ENCODE measurements around the gene UVRAG.
A peak's percentile ranks its signal among the peaks of the same experiment; 100 is the strongest.
"Not testable (repeated sequence)": the region's sequence is repeated elsewhere in the genome, so short reads cannot be mapped to it uniquely, and the experiment has no call there.

UVRAG gene

DNA sequence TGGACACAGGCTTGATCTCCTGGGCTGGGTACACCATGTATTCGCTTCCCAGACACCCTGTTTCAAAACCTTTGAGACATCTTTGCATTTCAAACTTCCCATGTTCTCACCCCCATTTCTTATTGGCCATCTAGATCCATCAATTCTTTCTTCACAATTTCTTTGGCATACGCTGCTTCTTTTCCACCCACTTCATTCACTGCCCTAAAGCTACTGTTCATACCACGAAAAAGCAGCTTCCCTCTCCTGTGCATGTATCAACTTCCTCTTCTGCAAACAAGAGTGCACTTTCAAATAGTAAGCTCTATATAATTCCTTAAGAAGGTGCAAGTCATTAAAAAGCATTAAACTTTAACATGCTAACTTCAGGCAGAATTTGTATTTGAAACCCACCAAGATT is 21.4 kb downstream of the UVRAG start:
- no peak for DNase-seq (ENCODE audit: low read depth in 2 of 2, low spot score in 1 of 2)

DNA sequence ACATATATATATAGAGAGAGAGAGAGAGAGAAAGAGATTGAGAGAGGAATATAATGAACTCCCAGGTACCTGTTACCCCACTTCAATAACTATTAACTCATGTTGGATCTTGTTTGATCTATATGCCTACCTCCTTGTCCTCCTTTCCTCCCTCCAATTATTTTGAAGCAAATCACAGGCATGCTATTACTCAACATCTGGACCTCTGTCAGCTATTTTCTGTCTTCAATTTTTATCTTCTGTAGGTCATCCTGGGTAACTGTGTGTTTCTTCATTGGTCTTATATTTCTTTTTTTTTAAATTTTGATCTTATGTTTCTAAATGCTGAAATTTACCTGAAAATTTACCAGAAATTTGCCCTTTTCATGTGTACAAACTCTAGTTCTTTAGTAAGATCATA is 24.8 kb downstream of the UVRAG start:
- DNase-seq (ENCODE audit: low read depth in 2 of 2, low spot score in 1 of 2): no peak

DNA sequence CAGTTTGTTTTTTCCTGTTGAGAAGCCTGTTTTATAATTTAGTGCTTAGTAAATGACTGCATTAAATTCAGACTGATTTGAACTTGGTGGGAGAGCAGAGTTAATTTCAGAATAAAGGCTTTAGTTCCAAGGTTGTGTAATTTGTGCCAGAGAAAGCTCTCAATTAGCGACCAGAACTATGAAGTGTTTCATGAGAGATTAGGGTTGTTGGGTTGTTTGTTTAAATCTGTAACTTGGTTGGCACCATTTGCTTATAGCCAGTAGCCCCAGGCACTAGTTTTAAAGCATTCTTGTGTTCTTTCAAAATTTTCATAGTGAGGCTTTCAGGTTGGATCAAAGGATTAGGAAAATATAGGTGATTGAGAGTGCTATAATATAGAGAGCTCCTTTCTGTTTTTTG is 25.5 kb downstream of the UVRAG start:
- no peak for DNase-seq (ENCODE audit: low read depth in 2 of 2, low spot score in 1 of 2)

DNA sequence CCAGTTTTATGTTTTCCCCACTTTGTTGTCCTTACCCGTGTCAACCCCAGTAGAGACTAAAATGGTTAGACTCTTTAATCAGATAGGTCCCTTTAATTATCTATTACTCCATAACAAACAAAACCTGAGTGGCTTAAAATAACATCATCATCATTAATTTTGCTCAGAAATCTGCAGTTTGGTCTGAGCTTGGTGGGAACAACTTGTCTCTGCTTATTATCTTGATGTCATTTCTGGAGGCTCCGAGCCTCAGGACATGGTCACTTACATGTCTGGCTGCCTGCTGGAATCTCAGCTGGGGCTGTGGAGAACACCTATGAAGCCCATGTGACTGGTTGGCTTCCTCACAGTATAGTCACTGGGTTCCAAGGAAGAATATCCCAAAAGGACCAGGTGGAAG is 26.7 kb downstream of the UVRAG start:
- DNase-seq (ENCODE audit: low read depth in 2 of 2, low spot score in 1 of 2): no peak

DNA sequence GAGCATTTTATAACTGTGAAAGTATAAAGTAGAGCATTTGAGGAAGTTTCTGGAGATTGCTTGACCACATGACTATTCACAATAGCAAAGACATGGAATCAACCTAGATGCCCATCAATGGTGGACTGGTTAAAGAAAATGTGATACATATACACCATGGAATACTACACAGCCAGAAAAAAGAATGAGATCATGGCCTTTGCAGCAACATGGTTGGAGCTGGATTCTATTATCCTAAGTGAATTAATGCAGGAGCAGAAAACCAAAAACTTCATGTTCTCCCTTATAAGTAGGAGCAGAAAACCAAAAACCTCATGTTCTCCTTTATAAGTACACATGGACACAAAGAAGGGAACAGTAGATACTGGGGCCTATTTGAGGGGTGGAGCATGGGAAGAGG is 30.3 kb downstream of the UVRAG start:
- DNase-seq (ENCODE audit: low read depth in 2 of 2, low spot score in 1 of 2): no peak

DNA sequence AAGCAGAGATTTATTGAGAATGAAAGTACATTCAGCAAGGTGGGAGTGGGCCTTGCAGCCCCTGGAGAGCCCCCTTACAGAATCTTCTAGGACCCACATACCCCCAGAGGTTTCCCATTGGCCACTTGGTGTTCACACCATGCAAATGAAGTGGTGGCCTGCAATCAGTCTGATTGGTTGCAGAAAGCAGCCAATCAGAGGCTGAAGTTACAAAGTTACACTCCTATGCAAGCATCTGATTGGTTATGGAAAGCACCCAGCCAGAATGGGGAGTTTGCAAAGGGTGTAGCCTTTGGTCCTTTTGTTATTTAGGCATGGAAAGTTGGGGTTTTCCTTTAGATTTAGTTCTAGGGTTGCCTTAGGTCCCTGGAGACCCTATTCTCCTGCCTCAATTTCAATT is 34.9 kb downstream of the UVRAG start:
- no peak for DNase-seq (ENCODE audit: low read depth in 2 of 2, low spot score in 1 of 2)

DNA sequence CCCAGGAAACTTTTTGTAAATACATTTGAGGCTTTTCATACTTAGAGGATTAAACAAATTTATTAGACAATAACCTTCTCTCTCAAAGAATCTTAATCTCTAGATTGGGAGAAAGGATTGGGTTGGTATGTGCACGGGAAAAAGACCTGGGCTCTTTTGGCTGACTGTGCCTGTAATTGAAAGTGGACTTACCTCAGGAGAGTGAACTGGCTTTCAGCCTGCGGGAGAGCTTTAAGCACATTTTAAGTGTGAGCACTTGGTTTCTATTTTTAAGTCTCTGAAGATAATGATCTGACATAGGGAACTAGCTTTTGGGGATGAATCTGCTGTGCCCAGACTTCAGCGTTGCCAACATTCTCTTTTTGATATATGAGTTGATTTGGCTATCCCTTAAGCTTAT is 35.8 kb downstream of the UVRAG start:
- no peak for DNase-seq (ENCODE audit: low read depth in 2 of 2, low spot score in 1 of 2)

DNA sequence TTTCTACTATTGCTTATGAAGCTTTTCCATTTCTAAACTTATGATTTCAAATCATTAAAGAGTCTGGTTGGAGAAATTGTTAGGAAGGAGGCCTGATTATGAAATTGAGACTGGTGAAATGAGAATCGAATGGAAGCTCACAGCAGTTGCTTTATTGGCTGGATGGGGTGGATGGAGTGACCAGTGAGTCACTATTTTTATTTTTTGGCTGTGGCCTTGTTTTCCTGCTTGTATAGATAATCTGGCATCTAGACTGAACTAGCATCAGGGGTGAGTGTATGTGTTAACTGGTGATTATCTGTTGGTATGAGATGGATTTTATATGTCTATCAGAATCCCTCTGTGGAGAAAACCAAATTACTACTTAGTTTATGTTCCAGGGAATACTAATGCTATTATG is 36.2 kb downstream of the UVRAG start:
- DNase-seq (ENCODE audit: low read depth in 2 of 2, low spot score in 1 of 2): no peak

DNA sequence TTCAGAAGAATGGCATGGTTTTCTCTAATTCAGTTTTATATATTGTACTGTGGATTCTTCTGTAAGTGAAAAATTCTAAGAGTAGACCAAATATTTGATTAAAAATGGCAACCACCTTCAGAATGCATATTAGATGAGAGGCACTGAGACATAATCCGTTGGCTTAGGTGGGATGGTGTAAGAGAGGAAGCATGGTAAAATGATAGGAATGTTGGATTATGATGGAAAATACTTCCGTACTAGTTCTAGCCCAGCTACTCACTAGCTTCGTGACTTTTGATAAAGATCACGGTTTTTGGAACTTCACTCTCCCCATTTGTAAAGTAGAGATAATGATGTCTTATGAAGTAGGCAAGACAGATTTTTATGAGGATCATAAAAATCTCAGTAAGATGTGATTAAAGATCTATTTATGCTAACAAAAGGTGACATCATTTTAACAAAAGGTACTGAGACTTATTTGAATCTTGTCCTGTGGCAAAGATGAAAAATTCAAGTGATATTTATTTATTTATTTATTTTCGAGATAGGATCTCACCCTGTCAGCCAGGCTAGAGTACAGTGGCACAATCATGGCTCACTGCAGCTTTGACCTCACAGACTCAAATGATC is 37.5 kb downstream of the UVRAG start:
- DNase-seq (ENCODE audit: low read depth in 2 of 2, low spot score in 1 of 2): no peak

DNA sequence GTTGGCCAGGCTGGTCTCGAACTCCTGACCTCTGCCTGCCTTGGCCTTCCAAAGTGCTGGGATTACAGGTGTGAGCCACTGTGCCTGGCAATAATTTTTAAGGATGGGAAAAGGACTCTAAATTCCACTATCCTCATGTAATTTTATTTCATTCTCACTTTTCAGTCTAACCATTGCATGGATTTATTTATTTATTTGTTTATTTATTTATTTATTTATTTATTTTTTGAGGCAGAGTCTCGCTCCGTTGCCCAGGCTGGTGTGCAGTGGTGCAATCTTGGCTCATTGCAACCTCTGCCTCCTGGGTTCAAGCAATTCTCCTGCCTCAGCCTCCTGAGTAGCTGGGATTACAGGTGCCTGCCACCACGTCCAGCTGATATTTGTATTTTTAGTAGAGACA is 38.6 kb downstream of the UVRAG start:
- DNase-seq (ENCODE audit: low read depth in 2 of 2, low spot score in 1 of 2): not testable (repeated sequence)

DNA sequence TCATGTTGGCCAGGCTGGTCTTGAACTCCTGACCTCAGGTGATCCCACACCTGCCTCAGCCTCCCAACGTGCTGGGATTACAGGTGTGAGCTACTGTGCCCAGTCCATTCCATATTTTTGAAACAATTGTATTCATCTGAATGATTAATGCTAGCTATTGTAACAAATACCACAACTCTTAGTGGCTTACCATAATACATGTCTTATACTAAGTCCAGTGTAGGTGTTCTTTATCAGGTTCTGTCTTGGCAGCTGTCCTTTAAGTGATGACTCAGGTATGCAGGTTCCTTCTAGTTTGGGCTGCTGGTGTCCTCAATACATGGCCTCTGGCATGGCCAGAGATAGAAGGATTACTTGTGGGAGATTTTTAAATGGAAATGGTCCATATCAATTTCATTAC is 39.0 kb downstream of the UVRAG start:
- no peak for DNase-seq (ENCODE audit: low read depth in 2 of 2, low spot score in 1 of 2)

DNA sequence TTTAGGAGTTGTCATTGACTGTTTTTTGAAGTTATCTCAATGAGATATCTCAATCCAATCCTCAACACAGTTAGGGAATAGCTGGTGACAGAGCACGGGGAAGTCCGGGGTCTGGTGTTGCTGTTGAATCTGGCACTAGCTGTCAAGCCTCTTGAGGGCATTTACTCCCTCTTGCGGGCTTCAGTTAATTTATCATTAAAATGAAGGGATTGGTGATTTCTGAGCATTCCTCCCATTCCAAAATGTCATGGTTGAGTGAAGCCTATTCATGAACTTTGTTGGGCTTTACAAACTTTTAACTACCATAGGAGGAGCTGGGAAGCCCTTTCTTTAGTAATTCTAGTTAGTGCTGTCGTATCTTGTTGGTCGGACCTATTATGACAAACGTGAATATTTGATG is 40.2 kb downstream of the UVRAG start:
- no peak for DNase-seq (ENCODE audit: low read depth in 2 of 2, low spot score in 1 of 2)

DNA sequence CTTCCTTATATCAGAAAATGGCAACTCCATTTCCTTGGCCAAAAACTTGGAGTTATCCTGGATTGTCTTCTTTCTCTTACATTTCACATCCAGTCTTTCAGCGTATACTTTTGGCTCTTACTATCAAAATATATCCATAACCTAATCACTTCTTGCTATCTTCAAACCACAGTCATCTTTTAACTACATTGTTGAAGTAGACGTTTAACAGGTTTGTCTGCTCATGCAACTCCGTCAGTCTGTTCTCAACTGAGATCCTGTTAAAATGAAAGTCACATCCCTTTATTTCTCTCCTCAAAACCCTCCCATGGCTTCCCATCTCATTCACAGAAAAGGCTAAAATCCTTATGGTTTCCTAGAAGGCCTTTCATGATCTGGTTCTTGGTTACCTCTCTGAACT is 41.9 kb downstream of the UVRAG start:
- DNase-seq (ENCODE audit: low read depth in 2 of 2, low spot score in 1 of 2): no peak

DNA sequence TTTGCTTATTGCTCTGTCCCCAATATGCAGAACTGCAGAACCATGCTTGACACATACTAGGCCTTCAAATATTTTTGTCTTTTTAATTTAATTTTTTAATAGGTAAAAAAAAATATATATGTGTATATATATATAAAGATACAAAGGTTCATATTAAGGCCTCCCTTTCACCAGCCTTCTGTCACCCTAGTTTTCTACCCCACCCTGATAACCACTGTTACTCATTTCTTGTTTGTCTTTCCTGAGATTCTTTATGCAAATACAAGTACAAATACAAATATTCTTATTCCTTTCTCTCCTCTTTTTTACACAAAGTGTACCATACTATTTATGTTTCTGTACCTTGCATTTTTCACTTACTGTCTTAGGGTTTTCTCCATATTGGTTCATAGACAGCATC is 43.0 kb downstream of the UVRAG start:
- DNase-seq (ENCODE audit: low read depth in 2 of 2, low spot score in 1 of 2): no peak

DNA sequence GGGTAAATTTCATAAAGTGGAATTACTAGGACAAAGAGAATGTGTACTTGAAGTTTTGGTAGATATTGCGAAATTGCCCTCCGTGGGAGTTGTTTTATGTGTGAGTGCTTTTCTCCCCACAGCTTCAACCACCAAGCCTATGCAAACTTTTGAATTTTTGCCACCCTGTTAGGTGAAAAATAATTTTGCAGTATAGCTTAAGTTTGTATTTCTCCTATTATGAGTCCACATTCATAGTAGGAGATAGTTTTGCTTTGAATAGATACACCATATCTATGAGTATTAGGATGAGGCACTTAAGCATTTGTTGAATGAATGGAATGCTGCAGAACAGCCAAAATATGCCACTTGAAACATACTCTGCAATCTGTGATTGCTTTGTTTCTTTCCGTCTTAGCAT is 43.6 kb downstream of the UVRAG start:
- no peak for DNase-seq (ENCODE audit: low read depth in 2 of 2, low spot score in 1 of 2)

DNA sequence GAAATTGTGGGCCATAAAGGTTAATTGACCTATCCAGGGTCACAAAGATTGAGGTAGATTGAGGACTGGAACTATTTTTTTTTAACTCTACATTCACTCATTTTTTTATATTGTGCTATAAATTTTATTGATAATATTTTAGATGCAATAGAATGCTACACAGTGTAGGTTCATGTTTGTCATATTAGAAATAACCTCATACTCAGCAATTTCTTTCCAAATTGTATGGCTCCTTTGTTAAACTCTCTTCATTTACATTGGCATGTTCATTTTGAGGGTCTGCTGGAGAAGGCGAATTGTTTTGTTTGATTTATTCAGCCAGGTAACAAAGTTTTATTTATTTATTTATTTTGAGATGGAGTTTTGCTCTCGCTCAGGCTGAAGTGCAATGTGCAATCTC is 44.6 kb downstream of the UVRAG start:
- no peak for DNase-seq (ENCODE audit: low read depth in 2 of 2, low spot score in 1 of 2)

DNA sequence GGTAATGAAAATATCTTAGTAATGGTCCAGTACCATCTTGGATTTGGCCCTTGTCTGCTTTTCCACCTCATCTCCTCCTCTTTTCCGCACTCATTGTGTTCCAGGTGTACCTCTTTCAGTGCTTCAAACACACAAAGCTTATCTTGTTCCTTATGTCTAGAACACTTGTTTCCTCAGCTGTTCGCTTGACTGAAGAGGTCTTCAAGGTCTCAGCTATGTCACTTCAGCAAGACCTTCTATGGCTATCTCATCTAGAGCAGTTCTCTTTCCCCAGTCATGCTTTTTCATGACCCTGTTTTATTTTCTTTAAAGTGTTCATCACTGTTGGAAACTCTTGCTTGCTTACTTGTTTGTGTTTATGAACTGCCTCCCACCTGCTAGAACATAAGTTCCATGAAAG is 47.4 kb downstream of the UVRAG start:
- DNase-seq (ENCODE audit: low read depth in 2 of 2, low spot score in 1 of 2): no peak

DNA sequence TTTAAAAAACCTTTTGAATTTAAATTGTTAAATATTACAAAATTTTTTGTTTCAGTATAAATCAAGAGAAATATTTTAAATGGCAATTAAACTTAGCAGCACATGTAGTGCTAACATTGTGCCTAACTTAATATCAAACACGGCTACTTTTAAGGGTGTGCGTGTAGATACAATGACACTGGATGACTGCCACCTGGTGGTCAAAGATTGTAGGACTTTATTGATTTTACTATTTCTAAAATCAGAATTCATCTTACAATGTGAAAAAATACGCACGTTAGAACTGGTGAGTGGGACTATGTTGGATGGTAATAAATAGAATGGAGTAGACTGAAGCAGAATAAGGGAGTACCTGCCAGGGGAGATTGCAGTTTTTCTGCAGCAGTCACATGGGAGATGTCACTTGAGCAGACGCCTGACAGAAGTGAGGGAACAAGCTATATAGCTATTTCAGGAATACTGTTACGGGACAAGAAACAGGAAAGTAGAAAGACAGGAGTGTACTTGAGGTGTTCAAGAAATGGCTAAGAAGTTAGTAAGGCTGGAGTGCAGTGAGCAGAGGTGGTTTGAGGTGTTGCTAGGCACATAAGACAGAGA is 52.9 kb downstream of the UVRAG start:
- DNase-seq (ENCODE audit: low read depth in 2 of 2, low spot score in 1 of 2): peak in 1 of 2 donors; percentile 14

DNA sequence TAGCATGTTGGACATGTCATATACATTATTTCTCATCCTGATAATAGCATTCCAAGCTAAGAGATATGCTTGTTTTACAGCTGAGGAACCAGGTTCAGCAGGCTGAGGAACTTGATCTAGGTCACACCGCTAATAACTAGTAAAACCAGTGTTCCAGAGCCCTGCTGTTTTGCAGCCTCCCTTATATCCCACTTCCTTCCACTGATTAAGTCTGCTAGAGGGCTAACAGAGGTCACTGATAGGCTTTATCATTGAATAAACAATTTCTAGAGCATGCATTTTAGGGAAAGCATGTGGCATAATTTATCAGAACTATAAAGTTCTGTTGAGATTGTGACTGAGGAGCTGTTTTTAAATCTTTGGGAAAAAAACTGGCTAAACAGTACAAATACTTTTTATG is 54.0 kb downstream of the UVRAG start:
- DNase-seq (ENCODE audit: low read depth in 2 of 2, low spot score in 1 of 2): no peak

DNA sequence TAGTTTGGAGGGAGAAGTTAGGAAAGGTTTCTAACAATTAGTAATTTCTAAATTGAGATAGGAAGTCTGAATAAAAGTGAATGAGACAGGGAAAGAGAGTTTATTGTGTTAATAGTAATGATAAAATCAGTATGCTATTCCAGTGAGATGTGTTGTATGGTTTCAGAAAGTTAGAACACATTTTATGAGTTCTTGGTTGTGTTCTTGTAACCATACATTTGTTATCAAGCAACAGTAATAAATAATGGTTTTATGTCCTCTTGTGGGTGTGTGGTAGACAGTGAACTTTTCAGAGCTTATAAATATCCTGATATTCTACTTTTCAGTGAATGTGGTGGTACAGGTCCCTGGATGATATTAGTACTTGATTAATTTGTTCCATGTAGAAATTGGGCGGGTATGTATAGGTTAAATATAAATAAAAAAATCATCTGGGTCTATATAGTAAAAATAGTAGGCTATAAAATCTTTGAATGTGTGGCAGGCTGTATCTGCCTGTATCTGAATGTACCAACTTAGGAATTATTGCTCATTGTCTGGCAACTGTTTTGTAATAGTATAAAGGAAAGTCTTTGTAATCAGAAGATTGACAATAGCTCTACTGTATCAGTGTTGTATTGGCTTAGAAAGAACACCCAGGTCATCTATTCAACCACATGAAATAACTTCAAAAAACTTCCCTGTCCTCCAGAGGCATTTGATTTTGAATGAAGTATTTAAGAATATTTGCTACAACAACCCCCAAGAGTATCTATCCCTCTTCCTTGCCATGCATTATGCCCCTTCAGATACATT is 54.8 kb downstream of the UVRAG start:
- DNase-seq (ENCODE audit: low read depth in 2 of 2, low spot score in 1 of 2): no peak

DNA sequence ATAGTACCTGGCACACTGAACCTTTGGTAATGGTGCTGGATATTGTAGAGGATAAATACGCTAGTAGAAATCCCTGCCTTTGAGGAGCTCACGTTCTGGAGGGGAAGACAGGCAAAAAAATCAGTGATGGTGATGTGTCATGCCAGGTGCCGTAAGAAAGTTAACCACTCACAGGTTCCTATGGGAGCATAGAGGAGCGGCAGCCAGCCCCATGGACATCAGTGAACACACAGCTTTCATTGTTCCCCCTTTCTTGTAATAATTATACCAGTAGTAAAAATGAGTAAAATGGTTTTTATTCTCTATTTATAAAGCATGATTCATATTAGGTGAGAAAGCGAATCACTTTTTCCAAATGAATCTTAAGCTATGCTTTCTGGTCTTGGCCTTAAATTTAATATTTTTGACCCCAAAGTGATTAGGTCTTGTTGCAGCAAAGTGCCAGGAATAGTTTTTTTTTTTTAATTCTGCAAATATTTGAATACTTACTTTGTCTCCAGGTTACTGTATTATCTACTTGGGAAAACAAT is 57.9 kb downstream of the UVRAG start:
- no peak for DNase-seq (ENCODE audit: low read depth in 2 of 2, low spot score in 1 of 2)

DNA sequence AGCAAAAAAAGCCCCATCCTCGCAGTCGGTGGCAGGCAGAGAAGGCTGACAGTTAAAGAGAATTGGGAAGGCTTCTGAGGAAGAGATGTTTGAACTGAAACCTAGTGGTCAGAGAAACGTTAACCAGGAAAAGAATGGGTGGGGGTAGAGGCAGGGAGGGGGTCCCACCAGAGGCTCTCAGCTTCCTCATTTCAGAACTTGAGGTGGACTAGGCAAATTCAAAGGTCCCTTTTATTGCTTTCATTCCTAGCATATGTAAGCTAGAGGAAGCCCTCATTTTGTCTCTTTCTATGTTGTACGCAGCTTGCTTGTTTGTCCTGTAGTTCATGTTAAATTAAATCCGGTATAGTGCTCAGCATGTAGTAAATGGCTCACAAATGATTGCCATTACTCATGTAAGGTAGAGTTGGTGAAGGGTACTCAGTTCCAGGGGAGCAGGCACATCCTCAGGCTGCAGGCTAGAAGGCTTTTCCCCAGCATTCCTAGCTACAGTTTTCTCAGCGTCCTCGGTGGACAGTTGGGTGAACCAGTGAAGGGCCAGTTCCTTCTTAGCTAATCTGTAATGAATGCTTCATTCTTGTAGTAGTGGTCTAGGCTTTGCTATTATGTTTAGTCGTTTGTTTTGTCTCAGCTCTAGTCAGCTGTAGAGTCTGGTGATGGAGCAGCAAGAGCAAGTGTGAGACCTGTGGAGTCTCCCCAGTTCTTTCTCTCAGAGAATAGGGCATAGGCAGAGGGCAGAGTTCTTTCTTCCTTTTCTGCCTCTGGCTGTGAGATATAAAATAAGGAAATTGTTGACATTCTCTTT is 58.6 kb downstream of the UVRAG start:
- DNase-seq (ENCODE audit: low read depth in 2 of 2, low spot score in 1 of 2): no peak

Data from stimulated activated CD8-positive, alpha-beta memory T cell treated with anti-CD3 and anti-CD28 coated beads, Interleukin-4, amount 100 ng/mL, for 4 hours (primary cell).